GM12878 (cell line): ENCODE data around the gene FAM131B. TPM values are rescaled to one million over a fixed set of nuclear protein-coding genes. Genes with fewer than 3 reads are reported as not detected.

Experiments
- ATAC-seq: fragments of 200-7000 bp; cut with Tn5 transposase; 3 replicates; pipeline ENCODE4 v1.9.1; 2020; ENCODE audit warnings: mild to moderate bottlenecking, moderate library complexity
- BruUV-seq: library from RNA; stranded (reverse); fragments of 400-500 nt; replicated peaks from 2 replicates; lab custom pipeline; 2021; lab: Mats Ljungman, UMichigan
- CTCF ChIA-PET: fragments of 300-600 bp; sonication (Branson Sonifier 250); formaldehyde crosslinking; extraction: SDS; loops from one replicate; lab custom pipeline; 2021; ENCODE audit warnings: inconsistent platforms; lab: Yijun Ruan, JAX
- POLR2A ChIA-PET: fragments of 350-600 bp; formaldehyde crosslinking; extraction: SDS; loops from one replicate; lab custom pipeline; 2021; ENCODE audit warnings: inconsistent platforms; lab: Charles Lee
- RAD21 ChIA-PET: fragments of 300-600 bp; sonication (Branson Sonifier 250); formaldehyde crosslinking; loops from one replicate; lab custom pipeline; 2023; ENCODE audit warnings: antibody characterized with exemption; ENCODE audit not compliant: unreplicated experiment; lab: Charles Lee
- SMC1A ChIA-PET: fragments of 300-600 bp; sonication (Branson Sonifier 250); formaldehyde crosslinking; loops from one replicate; lab custom pipeline; 2023; ENCODE audit not compliant: unreplicated experiment, uncharacterized antibody; lab: Charles Lee
- DNase-seq: peaks from one replicate; pipeline ENCODE4 v3.0.0-alpha.2; 2011; ENCODE audit warnings: low read depth, low spot score
- FAIRE-seq: peaks from 3 replicates; lab custom pipeline; 2011; peaks lifted over from hg19 to GRCh38; lab: Jason Lieb, UNC
- H2AFZ ChIP-seq: 2 replicates; pipeline ENCODE4 v1.6.0; 2011; ENCODE audit warnings: low read depth, low read length, control low read depth; ENCODE audit not compliant: control insufficient read depth
- H3K27ac ChIP-seq: 2 replicates; pipeline ENCODE4 v1.5.1; 2011; ENCODE audit warnings: control low read depth; ENCODE audit not compliant: control insufficient read depth, insufficient read depth
- H3K27me3 ChIP-seq, 2 experiments: replicated peaks in 1 of 2; 2 replicates each; pipeline versions ENCODE4 v1.6.0 to v1.6.1; 2011; ENCODE audit warnings: low read length in 1 of 2; ENCODE audit not compliant: control insufficient read depth in 2 of 2, insufficient read depth in 2 of 2
- H3K36me3 ChIP-seq, 2 experiments: 2 replicates each; pipeline ENCODE4 v1.5.1; 2011; ENCODE audit warnings: low read length in 1 of 2; ENCODE audit not compliant: control insufficient read depth in 2 of 2, insufficient read depth in 2 of 2
- H3K4me1 ChIP-seq: 2 replicates; pipeline ENCODE4 v1.6.1; 2011; ENCODE audit warnings: mild to moderate bottlenecking, low read length, moderate library complexity, mixed read lengths; ENCODE audit not compliant: control insufficient read depth, insufficient read depth
- H3K4me2 ChIP-seq: 2 replicates; pipeline ENCODE4 v1.6.0; 2011; ENCODE audit warnings: control low read depth; ENCODE audit not compliant: control insufficient read depth, insufficient read depth
- H3K4me3 ChIP-seq: fragments of 200-600 bp; sonication (generic); 2 replicates; pipeline ENCODE4 v1.5.1; 2016
- H3K79me2 ChIP-seq: 2 replicates; pipeline ENCODE4 v1.6.0; 2011; ENCODE audit warnings: low read length; ENCODE audit not compliant: control insufficient read depth, insufficient read depth
- H3K9ac ChIP-seq: 2 replicates; pipeline ENCODE4 v1.8.0; 2011; ENCODE audit warnings: low read length, control low read depth, mixed read lengths; ENCODE audit not compliant: control insufficient read depth, insufficient read depth
- H3K9me3 ChIP-seq: replicated peaks from 3 replicates; pipeline ENCODE4 v1.5.1; 2011; ENCODE audit warnings: mild to moderate bottlenecking, low read length; ENCODE audit not compliant: control insufficient read depth, insufficient read depth
- H4K20me1 ChIP-seq: 2 replicates; pipeline ENCODE4 v1.6.0; 2011; ENCODE audit not compliant: control insufficient read depth, insufficient read depth
- YY1 ChIP-seq: IDR thresholded peaks from 2 replicates; pipeline ENCODE4 v1.6.1; 2011; ENCODE audit warnings: low read depth, mild to moderate bottlenecking, low read length
- WGBS: methylation state at CpG from one replicate; pipeline ENCODE4 v1.1.6; 2016; ENCODE audit warnings: low lambda C conversion rate; ENCODE audit not compliant: insufficient replicate concordance, insufficient coverage; ENCODE audit errors: missing lambda C conversion rate; 5-methylcytosine and 5-hydroxymethylcytosine counted together
- in situ Hi-C: fragments of 300-500 bp; cut with MboI; formaldehyde crosslinking; loops from 9 replicates; pipeline ENCODE4 v1.14.3; 2018; ENCODE audit warnings: mixed read lengths
- intact Hi-C: fragments of 100-400 bp; cut with micrococcal nuclease; formaldehyde crosslinking; loops from one replicate; pipeline ENCODE4 v1.14.2; 2022; ENCODE audit not compliant: unreplicated experiment
- polyA plus RNA-seq, 11 experiments: library from polyadenylated mRNA; depleted of rRNA in 4 of 11; unstranded in 6 of 11; stranded (reverse) in 5 of 11; fragments of >200 nt; fragmentation: Nextera tagmentation in 4 of 11; fragmentation: Illumina TruSeq in 1 of 11; extraction: Ambion mirVana in 4 of 11; extraction: Trizol in 1 of 11; gene quantifications; 1 replicate in 1 of 11; 2 replicates in 10 of 11; pipeline versions ENCODE4 v1.2.1 to v1.2.3, GENCODE V29; 2011 to 2016; ENCODE audit warnings: inconsistent platforms in 2 of 11, missing spikeins in 2 of 11, low read depth in 1 of 11
- total RNA-seq, 4 experiments: library from RNA; depleted of rRNA in 3 of 4; stranded (reverse); fragments of >200 nt in 3 of 4; fragmentation: Illumina TruSeq in 1 of 4; extraction: Trizol in 1 of 4; gene quantifications; 2 replicates each; pipeline versions ENCODE4 v1.2.1 to v1.2.3, GENCODE V29; 2013 to 2021
- TF ChIP-seq, protein P1 (sequence below): fragments of 450-650 bp; IDR thresholded peaks from 2 replicates; pipeline ENCODE4 v1.6.1; 2018; ENCODE audit warnings: borderline replicate concordance, mild to moderate bottlenecking; ENCODE audit not compliant: partially characterized antibody
- TF ChIP-seq, protein P2 (sequence below): fragments of 450-650 bp; conservative IDR thresholded peaks from 2 replicates; pipeline ENCODE4 v1.6.1; 2017; ENCODE audit warnings: mild to moderate bottlenecking, moderate library complexity

FAM131B gene
- total and polyA plus RNA-seq, 10 of the 15 experiments (the other 5 are each of a cell fraction or from before 2014, with no cell fraction given), result 0.03 to 0.05 TPM; not detected in 8

- ChIA-PET POLR2A (no interaction called here), CTCF (interaction anchor here (1.0 to 1.1 kb wide), 2 partner anchors 27 to 49 kb away, joined by 3 to 6 read pairs; no protein-coding TSS in a partner anchor), RAD21 (no interaction called here), SMC1A (no interaction called here)
- BruUV-seq, result no TSS peak
- Histone ChIP-seq H4K20me1 (no peaks in the 10 kb centered on the region), H3K79me2 (no peaks in the 10 kb centered on the region), H3K9ac (no peak overlapping the region), H3K9me3 (no peaks in the 10 kb centered on the region), H3K4me1 (no peaks in the 10 kb centered on the region; the same call in 1 of the 2 replicates), H3K36me3 (no peaks in the 10 kb centered on the region), H3K27me3 (no peaks in the 10 kb centered on the region), H2AFZ (no peak overlapping the region), H3K27ac (no peak overlapping the region), H3K4me3 (no peak overlapping the region), H3K4me2 (no peak overlapping the region)
- ATAC-seq (no peak), DNase-seq (no peak), FAIRE-seq (no peak)
- WGBS, result 74% methylated on average over 8 of the region's 8 CpGs
- intact Hi-C loops (no loop called here), in situ Hi-C loops (no loop called here)
- TF ChIP-seq YY1, result no peak
- TF ChIP-seq, protein P1, sequence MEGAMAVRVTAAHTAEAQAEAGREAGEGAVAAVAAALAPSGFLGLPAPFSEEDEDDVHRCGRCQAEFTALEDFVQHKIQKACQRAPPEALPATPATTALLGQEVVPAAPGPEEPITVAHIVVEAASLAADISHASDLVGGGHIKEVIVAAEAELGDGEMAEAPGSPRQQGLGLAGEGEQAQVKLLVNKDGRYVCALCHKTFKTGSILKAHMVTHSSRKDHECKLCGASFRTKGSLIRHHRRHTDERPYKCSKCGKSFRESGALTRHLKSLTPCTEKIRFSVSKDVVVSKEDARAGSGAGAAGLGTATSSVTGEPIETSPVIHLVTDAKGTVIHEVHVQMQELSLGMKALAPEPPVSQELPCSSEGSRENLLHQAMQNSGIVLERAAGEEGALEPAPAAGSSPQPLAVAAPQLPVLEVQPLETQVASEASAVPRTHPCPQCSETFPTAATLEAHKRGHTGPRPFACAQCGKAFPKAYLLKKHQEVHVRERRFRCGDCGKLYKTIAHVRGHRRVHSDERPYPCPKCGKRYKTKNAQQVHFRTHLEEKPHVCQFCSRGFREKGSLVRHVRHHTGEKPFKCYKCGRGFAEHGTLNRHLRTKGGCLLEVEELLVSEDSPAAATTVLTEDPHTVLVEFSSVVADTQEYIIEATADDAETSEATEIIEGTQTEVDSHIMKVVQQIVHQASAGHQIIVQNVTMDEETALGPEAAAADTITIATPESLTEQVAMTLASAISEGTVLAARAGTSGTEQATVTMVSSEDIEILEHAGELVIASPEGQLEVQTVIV, result no peak
- TF ChIP-seq, protein P2, sequence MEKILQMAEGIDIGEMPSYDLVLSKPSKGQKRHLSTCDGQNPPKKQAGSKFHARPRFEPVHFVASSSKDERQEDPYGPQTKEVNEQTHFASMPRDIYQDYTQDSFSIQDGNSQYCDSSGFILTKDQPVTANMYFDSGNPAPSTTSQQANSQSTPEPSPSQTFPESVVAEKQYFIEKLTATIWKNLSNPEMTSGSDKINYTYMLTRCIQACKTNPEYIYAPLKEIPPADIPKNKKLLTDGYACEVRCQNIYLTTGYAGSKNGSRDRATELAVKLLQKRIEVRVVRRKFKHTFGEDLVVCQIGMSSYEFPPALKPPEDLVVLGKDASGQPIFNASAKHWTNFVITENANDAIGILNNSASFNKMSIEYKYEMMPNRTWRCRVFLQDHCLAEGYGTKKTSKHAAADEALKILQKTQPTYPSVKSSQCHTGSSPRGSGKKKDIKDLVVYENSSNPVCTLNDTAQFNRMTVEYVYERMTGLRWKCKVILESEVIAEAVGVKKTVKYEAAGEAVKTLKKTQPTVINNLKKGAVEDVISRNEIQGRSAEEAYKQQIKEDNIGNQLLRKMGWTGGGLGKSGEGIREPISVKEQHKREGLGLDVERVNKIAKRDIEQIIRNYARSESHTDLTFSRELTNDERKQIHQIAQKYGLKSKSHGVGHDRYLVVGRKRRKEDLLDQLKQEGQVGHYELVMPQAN, result no peak
Observed at GRCh38 chr7:143331179-143331801, 31.2 kb downstream of the FAM131B start.
